ENCODE results near the gene MTG1. TPM values are rescaled to one million over a fixed set of nuclear protein-coding genes. Genes with fewer than 3 reads are reported as not detected.
"Not testable (repeated sequence)": the region's sequence is repeated elsewhere in the genome, so short reads cannot be mapped to it uniquely, and the experiment has no call there.

The MTG1 gene
- total and polyA plus RNA-seq, 3 experiments from 2014 or later = 38.5 to 54.6 (median 53.9) TPM

GRCh38 chr10:133367461-133367860, 26.5 kb upstream of the MTG1 start:
- H3K27me3 ChIP-seq (ENCODE audit: insufficient read depth, low read length, poor library complexity, severe bottlenecking); H3K4me1 ChIP-seq (ENCODE audit: insufficient read depth, low read length); H3K9me3 Mint-ChIP-seq; H3K4me3 Mint-ChIP-seq; POLR2A ChIA-PET; H3K4me3 ChIP-seq (ENCODE audit: low read length); H3K27ac Mint-ChIP-seq; H3K27me3 Mint-ChIP-seq; H3K36me3 ChIP-seq (ENCODE audit: insufficient read depth, low read length); H3K4me1 Mint-ChIP-seq; DNase-seq; H3K9me3 ChIP-seq (ENCODE audit: low read length); H3K27ac ChIP-seq (ENCODE audit: low read depth, low read length): not testable (repeated sequence)
- CTCF ChIA-PET = interaction anchor here (1.3 kb wide), 1 partner anchor 25 kb away, joined by 3 read pairs; no protein-coding TSS in a partner anchor
- peaks cover 0 to 67% (median 10%) of the 10 kb centered on the region in 3 donors for H3K36me3 Mint-ChIP-seq

GRCh38 chr10:133368153-133368552, 25.8 kb upstream of the MTG1 start:
- Mint-ChIP-seq H3K4me3 (peak overlapping the region in 1 of 7 donors; percentile 56), H3K4me1 (peaks cover 0 to 7% (median 4%) of the 10 kb centered on the region in 3 donors), H3K9me3 (no peaks in the 10 kb centered on the region), H3K27me3 (no peaks in the 10 kb centered on the region), H3K36me3 (peaks cover 0 to 60% (median 10%) of the 10 kb centered on the region in 3 donors), H3K27ac (peak overlapping the region in 1 of 8 donors; percentile 6)
- Histone ChIP-seq H3K27me3 (ENCODE audit: insufficient read depth, low read length, poor library complexity, severe bottlenecking) (no peaks in the 10 kb centered on the region), H3K36me3 (ENCODE audit: insufficient read depth, low read length) (peaks cover 10% of the 10 kb centered on the region), H3K27ac (ENCODE audit: low read depth, low read length) (no peak overlapping the region), H3K4me1 (ENCODE audit: insufficient read depth, low read length) (peaks cover 5% of the 10 kb centered on the region), H3K4me3 (ENCODE audit: low read length) (no peak overlapping the region), H3K9me3 (ENCODE audit: low read length) (no peaks in the 10 kb centered on the region)
- DNase-seq = no peak
- POLR2A ChIA-PET = no interaction called here
- CTCF ChIA-PET = no interaction called here

GRCh38 chr10:133370030-133370786, 23.7 kb upstream of the MTG1 start:
- Histone ChIP-seq H3K27ac (ENCODE audit: low read depth, low read length) (no peak overlapping the region), H3K4me3 (ENCODE audit: low read length) (no peak overlapping the region), H3K9me3 (ENCODE audit: low read length) (no peaks in the 10 kb centered on the region), H3K4me1 (ENCODE audit: insufficient read depth, low read length) (peaks cover 5% of the 10 kb centered on the region), H3K36me3 (ENCODE audit: insufficient read depth, low read length) (peaks cover 10% of the 10 kb centered on the region), H3K27me3 (ENCODE audit: insufficient read depth, low read length, poor library complexity, severe bottlenecking) (no peaks in the 10 kb centered on the region)
- H3K27ac Mint-ChIP-seq = peak overlapping the region in 1 of 8 donors; percentile 42
- ChIA-PET CTCF (interaction anchor here (1.3 kb wide), 1 partner anchor 9 kb away, joined by 3 read pairs; no protein-coding TSS in a partner anchor), POLR2A (no interaction called here)
- H3K9me3 Mint-ChIP-seq = no peaks in the 10 kb centered on the region
- no peak for DNase-seq
- H3K4me1 Mint-ChIP-seq = peaks cover 5 to 15% (median 8%) of the 10 kb centered on the region in 3 donors
- H3K36me3 Mint-ChIP-seq = peaks cover 0 to 48% (median 6%) of the 10 kb centered on the region in 3 donors
- H3K4me3 Mint-ChIP-seq = peak overlapping the region in 3 of 7 donors; percentile 12 to 67 (median 22)
- peaks cover 0 to 1% of the 10 kb centered on the region in 2 donors for H3K27me3 Mint-ChIP-seq

GRCh38 chr10:133372507-133372906, 21.4 kb upstream of the MTG1 start:
- peaks cover 10% of the 10 kb centered on the region for H3K36me3 ChIP-seq (ENCODE audit: insufficient read depth, low read length)

GRCh38 chr10:133373174-133374090, 20.5 kb upstream of the MTG1 start, which contains the start of gene ECHS1:
Gene ECHS1 (minus strand): TSS chr10:133373354. CDS start chr10:133373333, 21 bp downstream.
- Mint-ChIP-seq H3K36me3 (peaks cover 0 to 26% (median 1%) of the 10 kb centered on the region in 3 donors), H3K27me3 (peaks cover 0 to 1% of the 10 kb centered on the region in 2 donors), H3K9me3 (no peaks in the 10 kb centered on the region), H3K4me3 (peak within 1 kb of the TSS; percentile 71 to 90 (median 84)), H3K27ac (peak within 1 kb of the TSS in 6 of 8 donors; percentile 26 to 86 (median 54)), H3K4me1 (peaks cover 5 to 23% (median 8%) of the 10 kb centered on the region in 3 donors)
- peak within 1 kb of the TSS; percentile 24 for H3K27ac ChIP-seq (ENCODE audit: low read depth, low read length)
- no peaks in the 10 kb centered on the region for H3K27me3 ChIP-seq (ENCODE audit: insufficient read depth, low read length, poor library complexity, severe bottlenecking)
- peaks cover 7% of the 10 kb centered on the region for H3K36me3 ChIP-seq (ENCODE audit: insufficient read depth, low read length)
- no peaks in the 10 kb centered on the region for H3K9me3 ChIP-seq (ENCODE audit: low read length)
- DNase-seq = peak; percentile 88 to 95 (median 92)
- ChIA-PET CTCF (no interaction called here), POLR2A (interaction anchor here (0.6 to 1.0 kb wide), 2 partner anchors 17 to 56 kb away, joined by 5 to 8 read pairs; no protein-coding TSS in a partner anchor)
- peaks cover 11% of the 10 kb centered on the region for H3K4me1 ChIP-seq (ENCODE audit: insufficient read depth, low read length)
- peak within 1 kb of the TSS; percentile 22 for H3K4me3 ChIP-seq (ENCODE audit: low read length)

More at GRCh38 chr10:133372507-133372906, 21.4 kb upstream of the MTG1 start:
- ChIA-PET CTCF (no interaction called here), POLR2A (no interaction called here)
- H3K4me1 ChIP-seq (ENCODE audit: insufficient read depth, low read length) = peaks cover 5% of the 10 kb centered on the region
- no peak for DNase-seq
- H3K4me1 Mint-ChIP-seq = peaks cover 5 to 19% (median 8%) of the 10 kb centered on the region in 3 donors
- H3K36me3 Mint-ChIP-seq = peaks cover 0 to 32% (median 6%) of the 10 kb centered on the region in 3 donors
- no peak overlapping the region for H3K4me3 ChIP-seq (ENCODE audit: low read length)
- H3K4me3 Mint-ChIP-seq = peak overlapping the region in 6 of 7 donors; percentile 57 to 84 (median 78)
- H3K27ac ChIP-seq (ENCODE audit: low read depth, low read length) = no peak overlapping the region
- H3K9me3 Mint-ChIP-seq = no peaks in the 10 kb centered on the region
- H3K27me3 ChIP-seq (ENCODE audit: insufficient read depth, low read length, poor library complexity, severe bottlenecking) = no peaks in the 10 kb centered on the region
- no peaks in the 10 kb centered on the region for H3K9me3 ChIP-seq (ENCODE audit: low read length)
- H3K27ac Mint-ChIP-seq = no peak overlapping the region
- peaks cover 0 to 1% of the 10 kb centered on the region in 2 donors for H3K27me3 Mint-ChIP-seq

- H3K27me3 Mint-ChIP-seq = peaks cover 0 to 1% of the 10 kb centered on the region in 2 donors
- POLR2A ChIA-PET = no interaction called here
- no peak overlapping the region for H3K27ac Mint-ChIP-seq
- no peaks in the 10 kb centered on the region for H3K9me3 ChIP-seq (ENCODE audit: low read length)
- CTCF ChIA-PET = no interaction called here
- peak overlapping the region in 5 of 7 donors; percentile 27 to 88 (median 77) for H3K4me3 Mint-ChIP-seq
- no peaks in the 10 kb centered on the region for H3K9me3 Mint-ChIP-seq
- no peaks in the 10 kb centered on the region for H3K27me3 ChIP-seq (ENCODE audit: insufficient read depth, low read length, poor library complexity, severe bottlenecking)
- no peak overlapping the region for H3K27ac ChIP-seq (ENCODE audit: low read depth, low read length)
- H3K4me3 ChIP-seq (ENCODE audit: low read length) = no peak overlapping the region
- H3K4me1 ChIP-seq (ENCODE audit: insufficient read depth, low read length) = peaks cover 11% of the 10 kb centered on the region
- no peaks in the 10 kb centered on the region for H3K36me3 ChIP-seq (ENCODE audit: insufficient read depth, low read length)
- H3K4me1 Mint-ChIP-seq = peaks cover 5 to 31% (median 9%) of the 10 kb centered on the region in 3 donors
- DNase-seq = no peak
- peaks cover 0 to 5% (median under 1%) of the 10 kb centered on the region in 3 donors for H3K36me3 Mint-ChIP-seq
These were observed 18.4 kb upstream of the MTG1 start for GRCh38 chr10:133375357-133376115.

GRCh38 chr10:133376183-133376582, 17.8 kb upstream of the MTG1 start:
- Mint-ChIP-seq H3K4me1 (peaks cover 5 to 36% (median 9%) of the 10 kb centered on the region in 3 donors), H3K27ac (peak overlapping the region in 1 of 8 donors; percentile 43), H3K4me3 (peak overlapping the region in 6 of 7 donors; percentile 33 to 88 (median 66))
- H3K36me3 Mint-ChIP-seq; H3K4me3 ChIP-seq (ENCODE audit: low read length); H3K27me3 ChIP-seq (ENCODE audit: insufficient read depth, low read length, poor library complexity, severe bottlenecking); H3K9me3 Mint-ChIP-seq; CTCF ChIA-PET; POLR2A ChIA-PET; H3K27me3 Mint-ChIP-seq; DNase-seq; H3K9me3 ChIP-seq (ENCODE audit: low read length); H3K27ac ChIP-seq (ENCODE audit: low read depth, low read length); H3K36me3 ChIP-seq (ENCODE audit: insufficient read depth, low read length): not testable (repeated sequence)
- H3K4me1 ChIP-seq (ENCODE audit: insufficient read depth, low read length) = peaks cover 11% of the 10 kb centered on the region
